ENCODE results near the gene DLG2.

GRCh38 chr11:85299258-85299942, 327.7 kb downstream of the DLG2 start:
- TF ChIP-seq CTCF (IDR thresholded peaks at IDR 0.05) (no peak), POLR2A (IDR thresholded peaks at IDR 0.05) (no peak)

Data from tibial nerve (tissue), 3 donors.